K562 (cell line): ENCODE data around the gene STUB1. TPM values are rescaled to one million over a fixed set of nuclear protein-coding genes. Genes with fewer than 3 reads are reported as not detected.
A peak's percentile ranks its signal among the peaks of the same experiment; 100 is the strongest.

Experiments used
- ATAC-seq: fragments of 200-7000 bp; cut with Tn5 transposase; 3 replicates; pipeline ENCODE4 v1.9.1; 2020; ENCODE audit warnings: moderate library complexity
- BruUV-seq: library from RNA; stranded (reverse); fragments of 400-500 nt; replicated peaks from 2 replicates; lab custom pipeline; 2021; lab: Mats Ljungman, UMichigan
- CTCF ChIA-PET: fragments of 300-600 bp; formaldehyde crosslinking; extraction: SDS; loops from one replicate; lab custom pipeline; 2021; ENCODE audit warnings: low intra/inter-chr PET ratio; lab: Yijun Ruan, JAX
- POLR2A ChIA-PET: fragments of 300-600, 350-650 bp; sonication (Branson Sonifier 250); formaldehyde crosslinking; extraction: SDS; loops from one replicate; lab custom pipeline; 2021; ENCODE audit warnings: antibody characterized with exemption, inconsistent platforms; lab: Yijun Ruan, JAX
- DNase-seq, 4 experiments: peaks; one replicate each; pipeline versions ENCODE4 v3.0.0 to v3.0.0-alpha.2; 2011 to 2018; ENCODE audit warnings: low spot score in 3 of 4, mixed read lengths in 3 of 4; ENCODE audit errors: extremely low read depth in 1 of 4
- FAIRE-seq: peaks from 2 replicates; lab custom pipeline; 2011; peaks lifted over from hg19 to GRCh38; lab: Jason Lieb, UNC
- H2AFZ ChIP-seq: 2 replicates; pipeline ENCODE4 v1.6.0; 2011; ENCODE audit warnings: low read depth, low read length, control low read depth, inconsistent platforms
- H3K27ac ChIP-seq: fragments of 200-600 bp; 3 replicates; pipeline ENCODE4 v1.8.0; 2011; ENCODE audit warnings: low read depth, mild to moderate bottlenecking, control low read depth, inconsistent platforms, low read length, moderate library complexity, mixed read lengths; ENCODE audit errors: extremely low read depth
- H3K27me3 ChIP-seq, 2 experiments: fragments of 300-600 bp in 1 of 2; 2 replicates in 1 of 2; 3 replicates in 1 of 2; pipeline versions ENCODE4 v1.6.0 to v1.8.0; 2011; ENCODE audit warnings: inconsistent platforms in 2 of 2, low read length in 2 of 2, mild to moderate bottlenecking in 1 of 2, mixed read lengths in 1 of 2, moderate library complexity in 1 of 2; ENCODE audit not compliant: control insufficient read depth in 2 of 2, insufficient read depth in 2 of 2
- H3K36me3 ChIP-seq: fragments of 300-600 bp; 3 replicates; pipeline ENCODE4 v1.8.0; 2011; ENCODE audit warnings: mild to moderate bottlenecking, low read length, inconsistent platforms; ENCODE audit not compliant: control insufficient read depth, insufficient read depth
- H3K4me1 ChIP-seq, 2 experiments: fragments of 200-600 bp in 1 of 2; replicated peaks in 1 of 2; 2 replicates in 1 of 2; 3 replicates in 1 of 2; pipeline versions ENCODE4 v1.5.1 to v1.8.0; 2011; ENCODE audit warnings: inconsistent platforms in 2 of 2, low read length in 2 of 2, mild to moderate bottlenecking in 1 of 2, mixed read lengths in 1 of 2, moderate library complexity in 1 of 2; ENCODE audit not compliant: control insufficient read depth in 2 of 2, insufficient read depth in 2 of 2
- H3K4me2 ChIP-seq: 2 replicates; pipeline ENCODE4 v1.6.1; 2011; ENCODE audit warnings: low read length, control low read depth, inconsistent platforms, mixed read lengths; ENCODE audit not compliant: insufficient read depth
- H3K4me3 ChIP-seq: fragments of 200-600 bp; sonication (generic), shearing (Covaris generic); 2 replicates; pipeline ENCODE4 v1.5.1; 2016; ENCODE audit warnings: control low read depth, inconsistent platforms
- H3K79me2 ChIP-seq: fragments of 200-600 bp; 3 replicates; pipeline ENCODE4 v1.8.0; 2011; ENCODE audit warnings: low read length, inconsistent platforms; ENCODE audit not compliant: control insufficient read depth, insufficient read depth
- H3K9ac ChIP-seq, 2 experiments: 2 replicates each; pipeline versions ENCODE4 v1.6.0 to v1.6.1; 2011; ENCODE audit warnings: low read depth in 2 of 2, low read length in 2 of 2, control low read depth in 1 of 2, inconsistent platforms in 1 of 2, mild to moderate bottlenecking in 1 of 2, mixed read lengths in 1 of 2; ENCODE audit not compliant: insufficient read depth in 1 of 2
- H3K9me1 ChIP-seq: one replicate; pipeline ENCODE4 v1.6.0; 2011; ENCODE audit warnings: inconsistent platforms, mild to moderate bottlenecking, low read length, moderate library complexity; ENCODE audit not compliant: control insufficient read depth, insufficient read depth
- H3K9me3 ChIP-seq: replicated peaks from 2 replicates; pipeline ENCODE4 v1.5.1; 2011; ENCODE audit warnings: low read depth, low read length, inconsistent platforms; ENCODE audit not compliant: control insufficient read depth, insufficient read depth
- H4K20me1 ChIP-seq: replicated peaks from 2 replicates; pipeline ENCODE4 v1.6.1; 2011; ENCODE audit warnings: low read length, inconsistent platforms, mixed read lengths; ENCODE audit not compliant: control insufficient read depth, insufficient read depth
- IFI16 ChIP-seq: fragments of 250-450 bp; sonication (Bioruptor Pico); IDR thresholded peaks from 2 replicates; pipeline ENCODE4 v2.1.2; 2022; ENCODE audit warnings: mild to moderate bottlenecking, inconsistent platforms
- POLR2G ChIP-seq: fragments of 200-400 bp; formaldehyde crosslinking; IDR thresholded peaks from 2 replicates; pipeline ENCODE4 v1.6.1; 2017; ENCODE audit warnings: low read depth, mild to moderate bottlenecking, antibody characterized with exemption, low read length, moderate library complexity
- RBFOX2 ChIP-seq: fragments of 200-400 bp; formaldehyde crosslinking; IDR thresholded peaks from 2 replicates; pipeline ENCODE4 v1.6.1; 2017; ENCODE audit warnings: low read depth, mild to moderate bottlenecking, low read length, moderate library complexity
- SMAD4 ChIP-seq: fragments of 250-450 bp; sonication (Bioruptor Pico); conservative IDR thresholded peaks from 2 replicates; pipeline ENCODE4 v1.8.0; 2021; ENCODE audit warnings: inconsistent platforms, mild to moderate bottlenecking, moderate library complexity
- SP1 ChIP-seq: sonication (generic); formaldehyde crosslinking; IDR thresholded peaks from 2 replicates; pipeline ENCODE4 v1.8.1; 2022; ENCODE audit warnings: mild to moderate bottlenecking, missing genetic modification reagents
- WGBS: fragments of 100-300 bp; shearing (Covaris generic); methylation state at CpG from one replicate; pipeline ENCODE4 v1.1.6; 2016; ENCODE audit warnings: low coverage, mixed read lengths; ENCODE audit not compliant: insufficient coverage; ENCODE audit errors: missing lambda C conversion rate; 5-methylcytosine and 5-hydroxymethylcytosine counted together
- in situ Hi-C: fragments of 300-500 bp; cut with MboI; formaldehyde crosslinking; loops from 4 replicates; pipeline ENCODE4 v1.15.0; 2018; ENCODE audit warnings: inconsistent platforms, mixed read lengths
- intact Hi-C: fragments of 100-400 bp; cut with micrococcal nuclease; formaldehyde crosslinking; loops from 2 replicates; pipeline ENCODE4 v1.14.2; 2022
- polyA plus RNA-seq, 8 experiments: library from polyadenylated mRNA; depleted of rRNA in 4 of 8; stranded (reverse) in 5 of 8; unstranded in 3 of 8; fragments of >200 nt; fragmentation: Nextera tagmentation in 2 of 8; fragmentation: Illumina TruSeq in 1 of 8; extraction: Ambion mirVana in 2 of 8; extraction: Trizol in 1 of 8; gene quantifications; 2 replicates each; pipeline versions ENCODE4 v1.2.1 to v1.2.3, GENCODE V29; 2011 to 2014; ENCODE audit warnings: inconsistent platforms in 1 of 8, missing spikeins in 1 of 8
- total RNA-seq, 7 experiments: library from RNA; depleted of rRNA in 6 of 7; stranded (reverse); fragments of >200 nt in 6 of 7; fragmentation: Illumina TruSeq in 2 of 7; extraction: Trizol in 2 of 7; gene quantifications; 2 replicates each; pipeline versions ENCODE4 v1.2.1 to v1.2.3, GENCODE V29; 2011 to 2021; ENCODE audit warnings: low replicate concordance in 1 of 7

The STUB1 gene
- total and polyA plus RNA-seq, 9 of the 15 experiments (the other 6 are each of a cell fraction or from before 2014, with no cell fraction given), result 10.6 to 251 (median 152) TPM

DNA sequence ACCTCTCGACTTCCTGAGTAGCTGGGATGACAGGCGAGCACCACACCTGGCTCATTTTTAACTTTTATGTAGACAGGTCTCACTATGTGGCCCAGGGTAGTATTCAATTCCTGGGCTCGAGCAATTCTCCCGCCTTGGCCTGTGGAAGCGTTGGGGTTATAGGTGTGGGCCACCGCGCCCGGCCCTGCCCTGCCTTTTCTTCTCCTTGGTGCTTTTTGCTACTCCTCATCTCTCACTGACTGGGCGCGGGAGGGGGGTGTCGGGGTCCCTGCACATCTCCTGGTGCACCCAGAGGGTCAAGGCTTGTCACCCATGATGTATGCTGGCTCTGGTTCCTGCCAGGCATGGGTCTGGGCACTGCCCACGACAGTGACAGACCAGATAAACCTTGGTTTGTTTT lies 35.7 kb upstream of the STUB1 start (continued):
- TF ChIP-seq SP1 (CRISPR knock-in tag), result no peak
- TF ChIP-seq SMAD4 (CRISPR knock-in tag), result no peak

DNA sequence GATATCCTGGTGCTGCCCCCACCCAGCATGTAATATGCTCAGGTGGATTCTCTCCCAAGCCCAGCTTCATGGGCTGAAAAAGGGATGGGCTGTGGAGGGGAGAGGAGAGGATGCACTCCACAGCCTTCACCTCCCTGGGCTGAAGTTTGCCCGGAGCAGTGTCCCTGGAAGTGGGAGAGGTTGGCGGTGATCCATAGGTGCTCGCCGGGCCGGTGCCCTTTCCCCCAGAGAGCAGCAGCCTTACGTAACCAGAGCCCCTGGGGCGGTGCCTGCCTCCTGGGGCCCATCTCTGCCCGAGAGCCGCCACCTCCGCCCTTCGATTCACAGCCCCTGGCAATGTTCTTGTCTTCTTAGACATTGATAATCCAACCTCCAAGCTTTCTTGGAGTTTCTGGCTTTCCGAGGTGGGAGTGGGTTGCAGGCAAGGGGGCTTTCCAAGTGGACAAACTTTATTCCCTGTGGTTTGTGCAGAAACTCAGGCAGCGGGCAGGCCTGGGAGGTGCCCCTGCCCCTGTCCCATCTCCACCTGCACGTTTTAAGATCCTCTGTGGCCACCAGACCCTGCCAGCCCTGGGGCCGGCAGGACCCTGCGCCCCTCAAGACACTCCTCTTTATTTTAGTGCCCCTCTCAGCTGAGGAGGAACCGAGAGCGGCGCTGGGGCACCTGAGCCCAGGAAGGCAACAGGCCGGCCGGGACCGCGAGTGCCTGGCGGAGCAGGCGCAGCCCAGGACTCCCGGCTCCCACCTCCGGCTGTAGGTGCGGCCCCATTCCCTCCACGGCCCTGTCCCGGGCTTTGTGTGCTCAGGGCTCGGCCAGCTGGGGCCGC lies 34.1 kb upstream of the STUB1 start:
- 93% methylated on average over 19 of the region's 32 CpGs for WGBS
- no peaks in the 10 kb centered on the region for H3K9me1 ChIP-seq
- FAIRE-seq (no peak), ATAC-seq (no peak), DNase-seq (no peak)
- intact Hi-C loops, result no loop called here
- no peak overlapping the region for H3K4me2 ChIP-seq
- peaks cover 4 to 88% of the 10 kb centered on the region in 2 experiments; a peak in 3 of 5 replicates for H3K4me1 ChIP-seq
- ChIA-PET CTCF (no interaction called here), POLR2A (interaction anchor here (0.6 kb wide), 1 partner anchor 88 kb away, joined by 3 read pairs; no protein-coding TSS in a partner anchor)
- H3K4me3 ChIP-seq, result no peak overlapping the region
- in situ Hi-C loops, result no loop called here
- no peaks in the 10 kb centered on the region for H4K20me1 ChIP-seq
- H3K36me3 ChIP-seq, result peaks cover 51% of the 10 kb centered on the region; the same call in 2 of the 3 replicates
- no TSS peak for BruUV-seq
- H3K9ac ChIP-seq, result peak overlapping the region in 1 of 2 experiments; percentile 85; a peak in 1 of 4 replicates
- H2AFZ ChIP-seq, result no peak overlapping the region
- TF ChIP-seq RBFOX2 (peak; percentile 12; the same call in 1 of the 2 replicates), IFI16 (CRISPR knock-in tag) (no peak), POLR2G (peak; percentile 47)
- H3K27me3 ChIP-seq, result no peaks in the 10 kb centered on the region
- peaks cover 52% of the 10 kb centered on the region for H3K79me2 ChIP-seq
- H3K9me3 ChIP-seq, result no peaks in the 10 kb centered on the region
- no peak overlapping the region for H3K27ac ChIP-seq
